GM19328 (cell line): ENCODE data around the gene LRRC4C.
"Not testable (repeated sequence)": the region's sequence is repeated elsewhere in the genome, so short reads cannot be mapped to it uniquely, and the experiment has no call there.

Experiments used
- ATAC-seq: cut with Tn5 transposase; IDR thresholded peaks from one replicate; pipeline ENCODE4 v1.9.1; 2021; ENCODE audit warnings: mild to moderate bottlenecking, moderate library complexity; ENCODE audit not compliant: unreplicated experiment

LRRC4C gene

GRCh38 chr11:40567392-40567791 is 892.1 kb downstream of the LRRC4C start:
- ATAC-seq: no peak

- ATAC-seq: no peak
Observed at GRCh38 chr11:40544162-40544561, 915.3 kb downstream of the LRRC4C start.

DNA sequence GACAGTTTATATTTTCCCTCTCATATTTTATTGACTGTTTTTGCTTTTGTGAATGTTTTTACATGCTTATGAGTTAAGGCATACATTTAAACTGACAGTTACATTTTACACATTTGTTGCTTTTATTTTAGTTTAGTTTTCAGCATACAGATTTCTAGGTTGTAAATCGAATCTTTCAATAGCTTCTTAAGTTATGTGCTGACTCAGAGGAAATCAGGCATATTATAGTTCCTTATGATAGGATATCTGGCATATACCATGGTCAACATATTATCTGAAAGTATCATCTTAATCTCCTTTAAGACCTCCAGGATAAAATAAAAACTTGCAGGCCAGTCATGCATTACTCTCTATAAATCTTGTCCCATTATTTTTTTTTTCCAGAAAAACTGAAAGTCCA is 916.6 kb downstream of the LRRC4C start:
- ATAC-seq: no peak

- no peak for ATAC-seq
Observed at GRCh38 chr11:40537734-40538133, 921.7 kb downstream of the LRRC4C start.

GRCh38 chr11:40522080-40522479 is 937.4 kb downstream of the LRRC4C start:
- ATAC-seq: not testable (repeated sequence)

GRCh38 chr11:40517122-40517521 is 942.3 kb downstream of the LRRC4C start:
- no peak for ATAC-seq

- no peak for ATAC-seq
Observed at GRCh38 chr11:40514124-40514523, 945.3 kb downstream of the LRRC4C start.

GRCh38 chr11:40513281-40513680 is 946.2 kb downstream of the LRRC4C start:
- ATAC-seq: no peak

- ATAC-seq: no peak
Observed at GRCh38 chr11:40508303-40508702, 951.1 kb downstream of the LRRC4C start.

GRCh38 chr11:40506226-40506625 is 953.2 kb downstream of the LRRC4C start:
- ATAC-seq: no peak

DNA sequence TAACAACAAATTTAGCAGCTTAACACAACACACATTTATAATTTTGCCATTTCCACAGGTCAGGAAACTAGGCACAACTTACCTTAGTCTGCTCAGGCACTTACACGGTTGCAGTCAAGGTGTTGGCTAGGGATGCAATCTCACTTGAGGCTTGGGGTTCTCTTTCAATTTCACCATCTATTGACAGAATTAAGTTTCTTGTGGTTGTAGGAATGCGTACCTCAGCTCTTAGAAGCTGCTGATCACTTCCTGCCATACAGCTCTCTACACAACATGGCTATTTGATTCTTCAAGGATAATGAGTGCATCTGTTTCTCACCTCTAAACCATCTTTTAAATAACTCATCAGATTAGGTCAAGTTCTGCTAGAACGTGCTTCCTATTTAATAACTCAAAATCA is 968.1 kb downstream of the LRRC4C start:
- ATAC-seq: no peak

- ATAC-seq: no peak
Observed at GRCh38 chr11:40467771-40468170, 991.7 kb downstream of the LRRC4C start.

GRCh38 chr11:40445391-40445790 is 1014.1 kb downstream of the LRRC4C start:
- no peak for ATAC-seq

- ATAC-seq: no peak
Observed at GRCh38 chr11:40444151-40444550, 1015.3 kb downstream of the LRRC4C start.

- no peak for ATAC-seq
Observed at GRCh38 chr11:40435344-40435743, 1024.1 kb downstream of the LRRC4C start.

- no peak for ATAC-seq
Observed at GRCh38 chr11:40434926-40435325, 1024.5 kb downstream of the LRRC4C start.

DNA sequence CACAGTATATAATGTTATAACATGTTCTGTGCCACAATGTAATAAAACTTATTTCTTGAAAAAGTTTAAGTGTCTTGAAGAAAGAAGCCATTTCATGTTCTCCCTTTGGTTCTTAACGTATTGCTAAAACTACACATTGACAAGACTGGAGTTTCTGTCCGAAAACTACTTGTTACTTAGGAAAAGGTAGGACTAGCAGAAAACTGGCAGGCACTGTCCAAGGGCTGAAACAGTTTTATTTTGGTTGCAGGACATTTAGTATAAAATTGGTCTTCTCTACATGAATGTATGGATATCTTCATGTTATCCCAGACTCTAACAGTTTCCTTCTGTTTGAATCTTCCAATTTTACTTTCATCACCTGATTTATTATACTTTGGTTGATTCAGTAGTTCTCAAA is 1027.1 kb downstream of the LRRC4C start:
- no peak for ATAC-seq

- no peak for ATAC-seq
Observed at GRCh38 chr11:40425168-40425567, 1034.3 kb downstream of the LRRC4C start.

DNA sequence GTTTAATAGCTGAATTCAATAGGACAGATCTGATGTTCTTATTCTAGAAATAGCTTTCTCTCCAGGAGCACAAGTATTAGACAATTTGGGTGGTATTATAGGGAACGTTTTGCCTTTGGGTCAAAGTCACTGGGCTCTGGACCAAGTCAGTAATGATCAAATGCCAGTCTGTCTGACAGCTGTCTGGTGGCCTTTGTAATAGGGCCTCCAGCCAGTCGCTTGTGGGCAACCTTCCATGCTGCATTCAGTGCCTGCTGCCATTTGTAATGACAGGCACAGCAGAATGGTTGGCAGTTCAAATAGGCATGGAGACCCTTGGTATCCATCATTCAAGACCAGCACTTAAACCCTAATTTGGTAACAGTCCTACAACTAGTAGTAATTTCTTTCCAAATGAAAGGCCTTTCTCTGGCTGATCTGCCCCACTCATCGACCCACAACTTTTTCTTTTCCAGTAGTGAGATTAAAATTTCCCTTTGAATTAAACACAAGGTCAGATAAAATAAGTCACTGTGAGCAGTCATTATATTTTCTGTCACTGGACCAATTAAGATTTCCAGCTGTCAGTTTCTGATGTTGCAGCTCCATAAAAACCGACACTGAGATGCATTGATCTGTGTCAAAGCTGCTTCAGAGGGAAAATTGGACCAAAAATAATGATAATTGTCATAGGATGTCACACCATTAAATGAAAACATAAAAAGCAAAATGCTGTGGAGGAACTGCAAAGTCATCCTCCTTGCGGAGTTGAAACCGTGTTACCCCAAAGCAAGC is 1038.1 kb downstream of the LRRC4C start:
- no peak for ATAC-seq

- ATAC-seq: no peak
Observed at GRCh38 chr11:40417627-40418026, 1041.8 kb downstream of the LRRC4C start.

DNA sequence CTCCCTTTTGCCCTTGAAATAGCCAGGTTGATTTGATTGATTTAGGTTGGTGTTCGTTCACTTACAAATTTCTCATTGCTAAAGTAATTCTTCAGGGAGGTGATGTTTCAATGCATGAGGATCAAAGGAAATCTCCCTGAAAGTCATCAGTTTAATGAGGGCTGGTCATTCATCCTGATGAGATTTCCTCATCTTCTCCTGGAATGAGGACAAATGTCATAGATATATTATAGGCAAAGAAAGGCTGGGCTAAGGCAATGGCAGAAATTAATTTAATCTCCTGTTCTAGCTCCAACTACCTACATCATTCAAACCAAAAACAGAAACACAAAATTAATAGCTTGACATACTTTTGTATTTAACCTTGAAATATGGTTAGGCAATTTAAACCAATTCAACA is 1052.1 kb downstream of the LRRC4C start:
- no peak for ATAC-seq

DNA sequence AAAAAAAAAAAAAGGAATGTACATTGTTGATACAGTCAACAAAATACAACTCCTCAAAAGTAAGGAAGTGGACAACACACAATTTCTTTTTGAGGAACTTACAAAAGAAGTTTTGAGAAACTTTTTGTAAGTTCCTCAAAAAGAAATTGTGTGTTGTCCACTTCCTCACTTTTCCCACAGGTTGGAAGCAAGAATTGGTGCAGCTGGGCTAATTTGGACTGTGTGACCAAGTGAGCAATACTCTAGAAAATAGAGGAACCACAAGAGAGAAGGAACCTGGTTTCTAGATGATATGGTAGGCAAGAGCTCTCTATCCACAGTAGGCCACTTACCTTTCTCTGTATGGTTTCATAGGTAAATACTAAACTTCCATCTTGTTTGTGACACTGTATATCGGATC is 1053.8 kb downstream of the LRRC4C start:
- no peak for ATAC-seq

DNA sequence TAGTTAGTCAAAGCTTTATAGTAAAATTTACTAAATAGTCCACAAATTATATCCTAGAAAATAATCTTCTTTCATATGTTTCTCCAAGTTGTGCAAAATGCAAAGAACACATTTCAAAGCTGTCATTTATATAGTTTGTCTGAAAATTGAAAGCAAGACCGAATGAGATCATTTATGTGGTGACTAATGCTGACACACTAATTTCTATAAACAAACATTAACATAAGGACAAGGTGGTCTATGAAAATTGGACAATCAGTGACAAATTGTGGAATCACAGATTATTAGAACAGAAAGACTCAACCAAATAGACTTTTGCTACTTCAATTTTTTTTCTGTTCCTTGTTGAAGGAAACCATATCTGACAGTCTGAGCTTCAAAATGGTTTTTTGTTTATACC is 1056.1 kb downstream of the LRRC4C start:
- no peak for ATAC-seq
